ENCODE measurements around the gene TMEM167A.

The TMEM167A gene

GRCh38 chr5:83076742-83077661 lies at the start of gene TMEM167A, which contains the start of gene XRCC4:
Gene TMEM167A (minus strand): TSS chr5:83077394. CDS start chr5:83077323, 71 bp downstream.
Gene XRCC4 (plus strand): TSS chr5:83077547. CDS start chr5:83104920, 27,373 bp downstream.
- peak; percentile 75 to 87 (median 84) for DNase-seq

GRCh38 chr5:83126501-83126900 lies 49.3 kb upstream of the TMEM167A start:
- no peak for DNase-seq

- no peak for DNase-seq
Observed at GRCh38 chr5:83125560-83125959, 48.4 kb upstream of the TMEM167A start.

- no peak for DNase-seq
Observed at GRCh38 chr5:83124593-83124992, 47.4 kb upstream of the TMEM167A start.

GRCh38 chr5:83118976-83119375 lies 41.8 kb upstream of the TMEM167A start:
- no peak for DNase-seq

GRCh38 chr5:83118471-83118870 lies 41.3 kb upstream of the TMEM167A start:
- DNase-seq: no peak

GRCh38 chr5:83115816-83116215 lies 38.6 kb upstream of the TMEM167A start:
- no peak for DNase-seq

GRCh38 chr5:83109380-83109779 lies 32.2 kb upstream of the TMEM167A start:
- no peak for DNase-seq

- DNase-seq: no peak
Observed at GRCh38 chr5:83107692-83108420, 30.7 kb upstream of the TMEM167A start.

GRCh38 chr5:83104021-83104420 lies 26.8 kb upstream of the TMEM167A start:
- no peak for DNase-seq

- DNase-seq: no peak
Observed at GRCh38 chr5:83102364-83102980, 25.3 kb upstream of the TMEM167A start.

GRCh38 chr5:83101514-83101913 lies 24.3 kb upstream of the TMEM167A start:
- no peak for DNase-seq

- no peak for DNase-seq
Observed at GRCh38 chr5:83099445-83099844, 22.3 kb upstream of the TMEM167A start.

GRCh38 chr5:83099001-83099400 lies 21.8 kb upstream of the TMEM167A start:
- DNase-seq: no peak

- DNase-seq: no peak
Observed at GRCh38 chr5:83097689-83098231, 20.6 kb upstream of the TMEM167A start.

- no peak for DNase-seq
Observed at GRCh38 chr5:83096660-83097339, 19.6 kb upstream of the TMEM167A start.

GRCh38 chr5:83095957-83096539 lies 18.9 kb upstream of the TMEM167A start:
- no peak for DNase-seq

GRCh38 chr5:83095163-83095956 lies 18.2 kb upstream of the TMEM167A start:
- DNase-seq: no peak

- DNase-seq: no peak
Observed at GRCh38 chr5:83093692-83094091, 16.5 kb upstream of the TMEM167A start.

- no peak for DNase-seq
Observed at GRCh38 chr5:83092619-83093018, 15.4 kb upstream of the TMEM167A start.

- DNase-seq: no peak
Observed at GRCh38 chr5:83090169-83090568, 13.0 kb upstream of the TMEM167A start.
